ENCODE results near the gene AMMECR1. TPM values are rescaled to one million over a fixed set of nuclear protein-coding genes. Genes with fewer than 3 reads are reported as not detected.

Gene AMMECR1
- total RNA-seq, 2 experiments from 2014 or later = 7.6 to 8.4 TPM

DNA sequence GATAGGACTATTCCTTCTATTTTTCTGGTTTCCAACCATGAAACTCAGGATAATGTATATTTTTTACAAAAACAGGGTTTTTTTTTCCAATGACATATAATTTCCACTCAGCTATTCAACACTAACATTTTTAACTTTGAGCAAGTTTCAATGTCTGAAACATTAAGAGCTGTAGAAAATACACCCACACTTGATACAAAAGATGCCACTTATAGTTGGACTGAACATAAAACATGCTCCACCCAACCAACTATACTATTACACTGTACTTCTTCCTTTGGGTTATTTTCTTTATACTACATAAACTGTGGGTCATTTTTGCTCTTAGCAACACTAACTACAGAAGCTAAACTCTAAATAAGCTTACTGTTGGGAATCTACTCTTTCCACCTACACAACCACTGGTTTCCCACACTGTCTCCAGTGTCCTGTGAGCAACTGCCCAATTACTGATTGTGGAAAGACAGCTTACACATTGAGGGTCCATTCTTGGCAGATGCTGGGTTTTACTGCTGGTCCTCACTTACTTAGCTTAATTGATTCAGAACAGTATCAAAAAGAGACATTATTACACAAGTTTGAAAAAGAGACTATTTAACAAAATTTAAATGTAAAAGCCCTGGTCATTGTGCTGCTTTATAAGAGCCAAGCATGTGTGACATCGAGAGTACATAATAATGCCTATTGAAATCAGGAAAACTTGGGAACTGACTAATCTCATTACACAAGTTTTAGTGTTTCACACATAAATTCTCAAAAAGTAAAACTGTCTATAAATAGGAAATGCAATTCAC is 6.3 kb downstream of the AMMECR1 start:
- H3K4me1 Mint-ChIP-seq (ENCODE audit: low read depth) = peaks cover 65% of the 10 kb centered on the region
- intact Hi-C loops (cut with micrococcal nuclease) = loop anchor here (10.0 kb wide), 1 partner anchor 147 kb away; no protein-coding TSS in a partner anchor
- H3K4me3 Mint-ChIP-seq = no peak overlapping the region
- CTCF ChIA-PET = no interaction called here
- ATAC-seq (peak; percentile 49), DNase-seq (no peak)
- peak overlapping the region; percentile 27 for H3K27ac Mint-ChIP-seq
- H3K9me3 Mint-ChIP-seq = no peaks in the 10 kb centered on the region
- TF ChIP-seq, protein P1, sequence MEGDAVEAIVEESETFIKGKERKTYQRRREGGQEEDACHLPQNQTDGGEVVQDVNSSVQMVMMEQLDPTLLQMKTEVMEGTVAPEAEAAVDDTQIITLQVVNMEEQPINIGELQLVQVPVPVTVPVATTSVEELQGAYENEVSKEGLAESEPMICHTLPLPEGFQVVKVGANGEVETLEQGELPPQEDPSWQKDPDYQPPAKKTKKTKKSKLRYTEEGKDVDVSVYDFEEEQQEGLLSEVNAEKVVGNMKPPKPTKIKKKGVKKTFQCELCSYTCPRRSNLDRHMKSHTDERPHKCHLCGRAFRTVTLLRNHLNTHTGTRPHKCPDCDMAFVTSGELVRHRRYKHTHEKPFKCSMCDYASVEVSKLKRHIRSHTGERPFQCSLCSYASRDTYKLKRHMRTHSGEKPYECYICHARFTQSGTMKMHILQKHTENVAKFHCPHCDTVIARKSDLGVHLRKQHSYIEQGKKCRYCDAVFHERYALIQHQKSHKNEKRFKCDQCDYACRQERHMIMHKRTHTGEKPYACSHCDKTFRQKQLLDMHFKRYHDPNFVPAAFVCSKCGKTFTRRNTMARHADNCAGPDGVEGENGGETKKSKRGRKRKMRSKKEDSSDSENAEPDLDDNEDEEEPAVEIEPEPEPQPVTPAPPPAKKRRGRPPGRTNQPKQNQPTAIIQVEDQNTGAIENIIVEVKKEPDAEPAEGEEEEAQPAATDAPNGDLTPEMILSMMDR (IDR thresholded peaks at IDR 0.05) = no peak
- POLR2A ChIA-PET = no interaction called here
- H3K27me3 Mint-ChIP-seq = no peaks in the 10 kb centered on the region
- peaks cover 2% of the 10 kb centered on the region for H3K36me3 Mint-ChIP-seq (ENCODE audit: low read depth)

DNA sequence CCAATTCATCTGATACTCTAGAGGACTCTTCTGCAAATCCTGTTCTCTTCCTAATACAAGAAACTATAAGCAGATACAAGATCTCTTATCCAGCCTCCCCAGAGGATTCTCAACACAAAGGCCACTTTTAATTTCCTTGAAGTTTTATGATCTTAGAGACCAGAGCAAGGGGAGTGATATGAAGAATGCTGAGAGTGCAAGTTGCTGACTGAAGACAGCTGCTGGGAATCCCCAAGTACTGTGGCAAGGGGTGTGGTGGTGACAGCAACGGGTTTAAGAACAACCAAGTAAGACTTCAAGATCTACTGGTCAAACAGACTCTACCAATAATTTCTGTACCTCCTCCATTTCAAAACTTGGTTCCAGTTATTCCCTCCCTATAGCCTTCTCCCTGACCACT is 7.0 kb downstream of the AMMECR1 start:
- peaks cover 64% of the 10 kb centered on the region for H3K4me1 Mint-ChIP-seq (ENCODE audit: low read depth)
- CTCF ChIA-PET = no interaction called here
- no peaks in the 10 kb centered on the region for H3K27me3 Mint-ChIP-seq
- TF ChIP-seq, protein P1 (IDR thresholded peaks at IDR 0.05) = no peak
- H3K9me3 Mint-ChIP-seq = no peaks in the 10 kb centered on the region
- DNase-seq (peak; percentile 59), ATAC-seq (peak; percentile 90)
- H3K27ac Mint-ChIP-seq = peak overlapping the region; percentile 27
- H3K36me3 Mint-ChIP-seq (ENCODE audit: low read depth) = peaks cover 2% of the 10 kb centered on the region
- no peak overlapping the region for H3K4me3 Mint-ChIP-seq
- POLR2A ChIA-PET = no interaction called here
- intact Hi-C loops (cut with micrococcal nuclease) = loop anchor here (10.0 kb wide), 1 partner anchor 146 kb away; no protein-coding TSS in a partner anchor

DNA sequence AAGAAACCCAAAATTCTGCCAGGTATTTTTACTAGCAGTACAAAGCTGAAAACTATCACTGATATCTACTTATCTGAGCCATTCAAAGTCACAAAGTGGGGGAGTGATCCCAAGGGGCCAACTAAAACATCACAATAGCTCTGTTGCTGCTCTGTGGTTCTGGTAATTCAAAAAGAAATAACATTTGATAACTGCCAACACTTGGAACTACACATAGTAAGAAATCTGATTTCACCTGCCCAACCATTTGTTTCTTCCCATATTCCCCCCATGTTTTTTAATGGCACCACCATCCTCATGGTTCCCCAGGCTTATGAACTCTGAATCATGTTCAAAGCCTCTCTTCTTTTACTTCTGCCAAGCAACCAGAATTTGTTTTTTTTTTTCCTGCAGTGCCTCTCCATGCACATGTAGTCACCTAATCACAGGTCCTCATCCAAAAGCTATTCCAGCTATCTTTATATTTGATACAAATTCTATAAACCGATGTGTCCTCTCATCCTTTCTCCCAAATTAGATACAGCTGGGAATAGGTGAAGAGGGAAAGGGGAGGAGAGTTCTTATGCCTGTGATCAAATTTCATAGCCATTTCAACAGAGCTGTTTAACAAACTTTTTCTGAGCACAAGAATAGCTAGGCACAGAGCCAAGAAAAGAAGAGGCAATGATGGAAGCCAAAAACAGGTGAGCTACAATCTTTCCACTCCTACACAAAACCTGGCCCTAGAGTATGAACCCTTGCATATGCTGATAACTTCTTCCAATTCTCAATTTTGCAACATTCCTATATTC is 7.7 kb downstream of the AMMECR1 start:
- H3K27me3 Mint-ChIP-seq = no peaks in the 10 kb centered on the region

DNA sequence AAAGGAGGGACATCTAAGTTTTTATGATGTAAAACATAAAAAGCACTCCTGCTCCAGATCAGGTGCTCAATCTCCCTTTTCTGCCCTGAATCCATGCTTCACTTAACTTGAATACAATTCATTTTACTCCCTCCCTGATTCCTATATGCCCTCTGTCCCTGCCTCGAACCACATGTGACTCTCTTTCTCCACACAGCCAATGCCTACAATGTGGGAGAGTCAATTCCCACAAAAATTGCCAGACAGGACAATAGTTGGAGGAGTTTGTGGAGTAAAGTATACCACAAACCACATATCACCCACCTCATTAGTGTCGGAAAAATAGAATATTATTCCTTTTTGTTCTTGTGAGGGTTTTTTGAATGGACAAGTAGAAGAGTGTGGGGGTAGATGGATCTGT is 9.7 kb downstream of the AMMECR1 start:
- no peak for DNase-seq
- TF ChIP-seq, protein P1 (IDR thresholded peaks at IDR 0.05) = no peak
- H3K4me1 Mint-ChIP-seq (ENCODE audit: low read depth) = peaks cover 55% of the 10 kb centered on the region
- H3K27ac Mint-ChIP-seq = no peak overlapping the region
- H3K36me3 Mint-ChIP-seq (ENCODE audit: low read depth) = peaks cover 2% of the 10 kb centered on the region
- ChIA-PET CTCF (no interaction called here), POLR2A (interaction anchor here (1.1 kb wide), 1 partner anchor 10 kb away, joined by 4 read pairs; the partner anchor contains the start of gene AMMECR1)
- H3K27me3 Mint-ChIP-seq = no peaks in the 10 kb centered on the region
- H3K9me3 Mint-ChIP-seq = no peaks in the 10 kb centered on the region
- ATAC-seq = no peak
- intact Hi-C loops (cut with micrococcal nuclease) = no loop called here
- no peak overlapping the region for H3K4me3 Mint-ChIP-seq

More for the DNA sequence above, 7.7 kb downstream of the AMMECR1 start:
- Mint-ChIP-seq H3K36me3 (ENCODE audit: low read depth) (peaks cover 2% of the 10 kb centered on the region), H3K4me3 (no peak overlapping the region), H3K4me1 (ENCODE audit: low read depth) (peaks cover 62% of the 10 kb centered on the region), H3K9me3 (no peaks in the 10 kb centered on the region), H3K27ac (peak overlapping the region; percentile 20)
- TF ChIP-seq, protein P1 (IDR thresholded peaks at IDR 0.05) = no peak
- ChIA-PET CTCF (no interaction called here), POLR2A (no interaction called here)
- ATAC-seq = no peak
- intact Hi-C loops (cut with micrococcal nuclease) = loop anchor here (10.0 kb wide), 1 partner anchor 145 kb away; no protein-coding TSS in a partner anchor
- DNase-seq = no peak
